Measurements from ENCODE around the gene ITPR1. TPM values are rescaled to one million over a fixed set of nuclear protein-coding genes. Genes with fewer than 3 reads are reported as not detected.
A peak's percentile ranks its signal among the peaks of the same experiment; 100 is the strongest.

ITPR1 gene
- total RNA-seq, 1 donor from 2014 or later = 91.7 TPM

- Histone ChIP-seq H3K27me3 (no peaks in the 10 kb centered on the region), H3K36me3 (no peaks in the 10 kb centered on the region), H3K4me3 (no peak overlapping the region), H3K9me3 (no peaks in the 10 kb centered on the region), H3K27ac (peak overlapping the region; percentile 83), H3K4me1 (peaks cover 39% of the 10 kb centered on the region)
- no peak for TF ChIP-seq CTCF (IDR thresholded peaks at IDR 0.05)
- ATAC-seq (peak; percentile 83), DNase-seq (no peak)
- intact Hi-C loops (cut with DNase I) = no loop called here
These were observed 248.5 kb downstream of the ITPR1 start for GRCh38 chr3:4741404-4742307.

- no peak for ATAC-seq
- peaks cover 32% of the 10 kb centered on the region for H3K4me1 ChIP-seq
- intact Hi-C loops (cut with DNase I) = no loop called here
These were observed 249.2 kb downstream of the ITPR1 start for GRCh38 chr3:4742359-4742758.

GRCh38 chr3:4743371-4743770 lies 250.2 kb downstream of the ITPR1 start:
- Histone ChIP-seq H3K36me3 (no peaks in the 10 kb centered on the region), H3K4me3 (no peak overlapping the region), H3K4me1 (peaks cover 31% of the 10 kb centered on the region), H3K27ac (no peak overlapping the region), H3K9me3 (no peaks in the 10 kb centered on the region), H3K27me3 (no peaks in the 10 kb centered on the region)
- intact Hi-C loops (cut with DNase I) = no loop called here
- ATAC-seq (no peak), DNase-seq (no peak)
- no peak for TF ChIP-seq CTCF (IDR thresholded peaks at IDR 0.05)

More at GRCh38 chr3:4742359-4742758, 249.2 kb downstream of the ITPR1 start:
- Histone ChIP-seq H3K27me3 (no peaks in the 10 kb centered on the region), H3K27ac (peak overlapping the region; percentile 83), H3K36me3 (no peaks in the 10 kb centered on the region), H3K9me3 (no peaks in the 10 kb centered on the region), H3K4me3 (no peak overlapping the region)
- TF ChIP-seq CTCF (IDR thresholded peaks at IDR 0.05) = no peak
- DNase-seq = no peak

DNA sequence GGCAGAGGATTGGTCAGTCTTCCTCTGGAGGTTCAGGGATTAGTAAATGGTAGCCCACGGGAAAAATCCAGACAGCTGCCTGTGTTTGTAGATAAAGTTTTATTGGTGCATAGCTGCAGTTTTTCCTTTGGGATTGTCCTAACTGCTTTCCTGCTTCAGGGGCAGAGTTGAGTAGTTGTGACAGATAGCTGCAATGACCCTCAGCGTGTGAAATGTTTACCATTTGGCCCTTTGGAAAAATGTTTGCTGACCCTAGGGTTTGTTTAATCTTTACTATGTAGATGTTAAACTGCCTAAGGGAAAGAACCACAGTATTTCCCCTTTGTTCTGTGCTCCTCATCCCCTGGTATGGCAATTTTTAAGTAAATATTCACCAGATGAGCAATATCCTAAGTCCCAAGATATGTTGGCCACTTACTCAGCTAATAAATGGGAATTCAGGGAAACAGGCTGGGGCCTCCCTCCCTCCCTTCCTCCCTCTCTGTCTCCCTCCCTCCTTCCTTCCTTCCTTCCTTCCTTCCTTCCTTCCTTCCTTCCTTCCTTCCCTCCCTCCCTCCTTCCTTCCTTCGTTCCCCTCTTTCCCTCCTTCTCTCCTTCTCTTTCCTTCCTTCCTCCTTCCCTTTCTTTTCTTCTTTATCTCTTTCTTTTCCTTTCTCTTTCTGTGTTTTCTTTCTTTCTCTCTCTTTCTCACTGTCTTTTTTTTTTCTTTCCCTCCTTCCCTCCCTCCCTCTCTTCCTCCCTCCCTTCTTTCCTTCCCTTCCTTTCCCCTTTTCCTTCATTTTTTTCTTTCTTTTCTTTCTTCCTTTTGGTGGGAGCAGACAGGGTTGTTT lies 251.5 kb downstream of the ITPR1 start:
- DNase-seq = no peak
- Histone ChIP-seq H3K4me1 (peaks cover 29% of the 10 kb centered on the region), H3K4me3 (no peak overlapping the region), H3K27ac (no peak overlapping the region), H3K36me3 (no peaks in the 10 kb centered on the region), H3K9me3 (no peaks in the 10 kb centered on the region), H3K27me3 (no peaks in the 10 kb centered on the region)
- intact Hi-C loops (cut with DNase I) = no loop called here
- no peak for TF ChIP-seq CTCF (IDR thresholded peaks at IDR 0.05)
- no peak for ATAC-seq

- no peaks in the 10 kb centered on the region for H3K27me3 ChIP-seq
- H3K27ac ChIP-seq = no peak overlapping the region
- TF ChIP-seq CTCF (IDR thresholded peaks at IDR 0.05) = no peak
- no peaks in the 10 kb centered on the region for H3K36me3 ChIP-seq
- H3K9me3 ChIP-seq = no peaks in the 10 kb centered on the region
- ATAC-seq = no peak
- intact Hi-C loops (cut with DNase I) = no loop called here
- H3K4me3 ChIP-seq = no peak overlapping the region
- peaks cover 29% of the 10 kb centered on the region for H3K4me1 ChIP-seq
- no peak for DNase-seq
These were observed 252.1 kb downstream of the ITPR1 start for GRCh38 chr3:4745235-4745610.
